Fibroblast of lung (primary cell): Measurements from ENCODE around the gene WNT6.

Experiments used
- CTCF ChIP-seq, 2 donors: IDR thresholded peaks in 1 of 2; conservative IDR thresholded peaks in 1 of 2; 1 replicate in 1 of 2; 2 replicates in 1 of 2; pipeline ENCODE4 v1.5.1; 2011 to 2012; ENCODE audit warnings: low read length in 2 of 2, control low read depth in 1 of 2, inconsistent platforms in 1 of 2, low read depth in 1 of 2, mild to moderate bottlenecking in 1 of 2
- EZH2 ChIP-seq: IDR thresholded peaks from 2 replicates; pipeline ENCODE4 v1.5.1; 2012; ENCODE audit warnings: low read length, control low read depth, mild to moderate bottlenecking; ENCODE audit errors: missing control alignments

GRCh38 chr2:218893349-218894150 is 33.9 kb downstream of the WNT6 start:
- TF ChIP-seq CTCF (conservative IDR thresholded peaks at IDR 0.05 in 1 of 2, IDR thresholded peaks at IDR 0.05 in 1 of 2; ENCODE audit: low read depth in 1 of 2, low read length in 2 of 2) (no peak), EZH2 (no peak)
